OCI-LY3 (cell line): ENCODE results near the gene TRERF1.

Experiments used
- H2AFZ ChIP-seq: fragments of 200-600, 300-600 bp; shearing (Covaris generic); 2 replicates; pipeline ENCODE4 v1.6.0; 2014; ENCODE audit warnings: antibody characterized with exemption, low read depth, low read length
- H3K27ac ChIP-seq: fragments of 200-600, 300-600 bp; sonication (generic); 2 replicates; pipeline ENCODE4 v1.5.1; 2014; ENCODE audit warnings: mild to moderate bottlenecking, low read length, moderate library complexity, mixed read lengths
- H3K27me3 ChIP-seq: fragments of 200-600, 300-600 bp; sonication (generic); 2 replicates; pipeline ENCODE4 v1.6.1; 2014; ENCODE audit warnings: low read depth, low read length, mixed read lengths
- H3K36me3 ChIP-seq: fragments of 200-600, 300-600 bp; sonication (generic); replicated peaks from 2 replicates; pipeline ENCODE3; 2014; ENCODE audit warnings: low read depth, low read length, mixed read lengths
- H3K4me1 ChIP-seq: fragments of 300-600, 200-600 bp; sonication (generic); 2 replicates; pipeline ENCODE4 v1.6.1; 2014; ENCODE audit warnings: low read length, mixed read lengths
- H3K4me2 ChIP-seq: fragments of 200-600, 300-600 bp; sonication (generic); 2 replicates; pipeline ENCODE4 v1.6.1; 2014; ENCODE audit warnings: low read length, mixed read lengths
- H3K4me3 ChIP-seq: fragments of 300-600, 200-600 bp; sonication (generic); 2 replicates; pipeline ENCODE4 v1.5.1; 2014; ENCODE audit warnings: antibody characterized with exemption, mild to moderate bottlenecking, low read length, moderate library complexity
- H3K79me2 ChIP-seq: fragments of 300-600, 200-600 bp; shearing (Covaris generic); 2 replicates; pipeline ENCODE4 v1.6.1; 2014; ENCODE audit warnings: mild to moderate bottlenecking, low read length, mixed read lengths
- H3K9ac ChIP-seq: fragments of 300-600, 200-600 bp; shearing (Covaris generic); 2 replicates; pipeline ENCODE4 v1.6.0; 2014; ENCODE audit warnings: mild to moderate bottlenecking, low read length, moderate library complexity
- H3K9me3 ChIP-seq: fragments of 200-600, 300-600 bp; shearing (Covaris generic); 2 replicates; pipeline ENCODE4 v1.6.1; 2014; ENCODE audit warnings: low read length, mixed read lengths; ENCODE audit not compliant: insufficient read depth
- H4K20me1 ChIP-seq: fragments of 200-600, 300-600 bp; sonication (generic); 2 replicates; pipeline ENCODE4 v1.6.1; 2016; ENCODE audit warnings: low read length, mixed read lengths; ENCODE audit not compliant: insufficient read depth
- CTCF ChIP-seq: fragments of 200-600, 300-600 bp; sonication (generic); IDR thresholded peaks from 2 replicates; pipeline ENCODE4 v1.5.1; 2014; ENCODE audit warnings: antibody characterized with exemption, low read length, low read depth
- EZH2phosphoT487 ChIP-seq: fragments of 200-600 bp; shearing (Covaris generic); IDR thresholded peaks from 2 replicates; pipeline ENCODE4 v1.6.1; 2018; ENCODE audit warnings: antibody characterized with exemption, mixed run types, low read depth

The TRERF1 gene

GRCh38 chr6:42334870-42335269, 116.9 kb downstream of the TRERF1 start:
- H3K79me2 ChIP-seq: peaks cover 27% of the 10 kb centered on the region
- no peak overlapping the region for H3K4me3 ChIP-seq
- peaks cover 29% of the 10 kb centered on the region for H3K4me1 ChIP-seq
- no peak overlapping the region for H3K9ac ChIP-seq
- peaks cover 41% of the 10 kb centered on the region; the same call in 1 of the 2 replicates for H4K20me1 ChIP-seq
- H3K9me3 ChIP-seq: no peaks in the 10 kb centered on the region
- no peak overlapping the region for H3K27ac ChIP-seq
- no peaks in the 10 kb centered on the region for H3K36me3 ChIP-seq
- no peak overlapping the region for H2AFZ ChIP-seq
- no peak for TF ChIP-seq EZH2phosphoT487
- TF ChIP-seq CTCF: no peak
- H3K27me3 ChIP-seq: peaks cover 8% of the 10 kb centered on the region; the same call in 1 of the 2 replicates
- H3K4me2 ChIP-seq: no peak overlapping the region

- no peak overlapping the region for H3K27ac ChIP-seq
- peaks cover 17% of the 10 kb centered on the region for H3K4me1 ChIP-seq
- no peak overlapping the region for H3K4me2 ChIP-seq
- 0 out of 2 replicates have a peak, but pooled peaks cover 2% of the 10 kb centered on the region for H3K27me3 ChIP-seq
- H3K9ac ChIP-seq: no peak overlapping the region
- H3K79me2 ChIP-seq: peaks cover 21% of the 10 kb centered on the region; the same call in 1 of the 2 replicates
- H4K20me1 ChIP-seq: peaks cover 46% of the 10 kb centered on the region; the same call in 1 of the 2 replicates
- H3K9me3 ChIP-seq: no peaks in the 10 kb centered on the region
- H2AFZ ChIP-seq: no peak overlapping the region
- TF ChIP-seq EZH2phosphoT487: no peak
- TF ChIP-seq CTCF: no peak
- no peaks in the 10 kb centered on the region for H3K36me3 ChIP-seq
- no peak overlapping the region for H3K4me3 ChIP-seq
These were observed 118.1 kb downstream of the TRERF1 start for GRCh38 chr6:42333612-42334011.

GRCh38 chr6:42332916-42333315, 118.8 kb downstream of the TRERF1 start:
- H3K9ac ChIP-seq: no peak overlapping the region
- H3K4me3 ChIP-seq: no peak overlapping the region
- H3K4me1 ChIP-seq: peaks cover 10% of the 10 kb centered on the region
- TF ChIP-seq EZH2phosphoT487 (no peak), CTCF (no peak)
- H3K27me3 ChIP-seq: no peaks in the 10 kb centered on the region
- H3K36me3 ChIP-seq: no peaks in the 10 kb centered on the region
- H2AFZ ChIP-seq: no peak overlapping the region
- peaks cover 18% of the 10 kb centered on the region; the same call in 1 of the 2 replicates for H3K79me2 ChIP-seq
- peaks cover 45% of the 10 kb centered on the region; the same call in 1 of the 2 replicates for H4K20me1 ChIP-seq
- no peak overlapping the region for H3K27ac ChIP-seq
- no peaks in the 10 kb centered on the region for H3K9me3 ChIP-seq
- H3K4me2 ChIP-seq: no peak overlapping the region

GRCh38 chr6:42331019-42331418, 120.7 kb downstream of the TRERF1 start:
- Histone ChIP-seq H4K20me1 (peaks cover 43% of the 10 kb centered on the region; the same call in 1 of the 2 replicates), H3K36me3 (no peaks in the 10 kb centered on the region), H3K4me1 (0 out of 2 replicates have a peak, but pooled peaks cover 7% of the 10 kb centered on the region), H3K79me2 (peaks cover 14% of the 10 kb centered on the region; the same call in 1 of the 2 replicates), H3K4me3 (no peak overlapping the region), H3K27me3 (no peaks in the 10 kb centered on the region), H3K4me2 (no peak overlapping the region), H3K9ac (no peak overlapping the region), H3K27ac (no peak overlapping the region), H2AFZ (no peak overlapping the region), H3K9me3 (no peaks in the 10 kb centered on the region)
- TF ChIP-seq CTCF (no peak), EZH2phosphoT487 (no peak)
